ENCODE results near the gene PCYT2. TPM values are rescaled to one million over a fixed set of nuclear protein-coding genes. Genes with fewer than 3 reads are reported as not detected.

The PCYT2 gene
- total and polyA plus RNA-seq, 9 of the 15 experiments (the other 6 are each of a cell fraction or from before 2014, with no cell fraction given), result 0.92 to 134 (median 82.5) TPM

- TF ChIP-seq RBBP5 (IDR thresholded peaks at IDR 0.05; ENCODE audit: borderline replicate concordance, insufficient read depth, low read length, poor library complexity, severe bottlenecking), result peak; percentile 95
- TF ChIP-seq UBTF (IDR thresholded peaks at IDR 0.05; ENCODE audit: borderline replicate concordance in 1 of 2, low read depth in 2 of 2, low read length in 2 of 2), result peak in 1 of 2 experiments; percentile 71; a peak in 2 of 4 replicates
- TF ChIP-seq NR4A1 (CRISPR knock-in tag; IDR thresholded peaks at IDR 0.05), result no peak
- 0 out of 2 replicates have a peak, but pooled peaks have one; percentile 24 for TF ChIP-seq NR4A1 (tag; IDR thresholded peaks at IDR 0.05)
- TF ChIP-seq GABPA (tag; conservative IDR thresholded peaks at IDR 0.05; ENCODE audit: low read depth), result peak; percentile 88
- peak; percentile 98 for TF ChIP-seq ZSCAN29 (IDR thresholded peaks at IDR 0.05)
- TF ChIP-seq SIN3B (IDR thresholded peaks at IDR 0.05; ENCODE audit: low read depth), result peak; percentile 82
- TF ChIP-seq CHD2 (IDR thresholded peaks at IDR 0.05; ENCODE audit: low read depth, low read length), result peak; percentile 36; the same call in 1 of the 2 replicates
- peak; percentile 44 for TF ChIP-seq SMAD1 (IDR thresholded peaks at IDR 0.05; ENCODE audit: low read depth, low read length, partially characterized antibody)
- 0 out of 2 replicates have a peak, but pooled peaks have one; percentile 44 for TF ChIP-seq ZNF57 (CRISPR knock-in tag; IDR thresholded peaks at IDR 0.05)
- TF ChIP-seq ZBTB11 (CRISPR knock-in tag; IDR thresholded peaks at IDR 0.05), result peak in 2 of 3 experiments; percentile 35 to 39; a peak in 1 of 6 replicates
- TF ChIP-seq ZNF592 (IDR thresholded peaks at IDR 0.05), result 0 out of 2 replicates have a peak, but pooled peaks have one; percentile 67
- peak; percentile 36; the same call in 1 of the 2 replicates for TF ChIP-seq MTA3 (IDR thresholded peaks at IDR 0.05; ENCODE audit: borderline replicate concordance)
- TF ChIP-seq PTBP1 (IDR thresholded peaks at IDR 0.05; ENCODE audit: low read depth, low read length), result 0 out of 2 replicates have a peak, but pooled peaks have one; percentile 71
- no peak; the same call in 1 of the 2 replicates for TF ChIP-seq RB1 (IDR thresholded peaks at IDR 0.05; ENCODE audit: low read depth)
Observed at GRCh38 chr17:81917565-81918332, 6.5 kb upstream of the PCYT2 start, which contains the start of gene SIRT7 (continued).
